SW480 (cell line): ENCODE data around the gene ABHD8.

Experiments used
- DNase-seq: peaks from one replicate; pipeline ENCODE4 v3.0.0-alpha.2; 2016; ENCODE audit warnings: low spot score

Gene ABHD8

GRCh38 chr19:17321655-17322489, 18.6 kb upstream of the ABHD8 start:
- DNase-seq = no peak

GRCh38 chr19:17320435-17320834, 17.2 kb upstream of the ABHD8 start:
- DNase-seq = no peak

GRCh38 chr19:17319473-17320238, 16.4 kb upstream of the ABHD8 start:
- DNase-seq = no peak

- DNase-seq = no peak
Measured at GRCh38 chr19:17318966-17319365, 15.7 kb upstream of the ABHD8 start.

- DNase-seq = no peak
Measured at GRCh38 chr19:17314007-17314593, 10.9 kb upstream of the ABHD8 start.

- no peak for DNase-seq
Measured at GRCh38 chr19:17312189-17313113, 9.2 kb upstream of the ABHD8 start.

GRCh38 chr19:17311455-17312188, 8.4 kb upstream of the ABHD8 start:
- no peak for DNase-seq

GRCh38 chr19:17309965-17310461, 6.8 kb upstream of the ABHD8 start:
- DNase-seq = no peak

GRCh38 chr19:17309198-17309964, 6.2 kb upstream of the ABHD8 start, which contains the start of gene DDA1:
Gene DDA1, plus strand, starts transcription at chr19:17309563. Its CDS starts 92 bp downstream, at chr19:17309655.
- DNase-seq = peak; percentile 100

- no peak for DNase-seq
Measured at GRCh38 chr19:17307876-17308377, 4.7 kb upstream of the ABHD8 start.

- no peak for DNase-seq
Measured at GRCh38 chr19:17306285-17306714, 3.1 kb upstream of the ABHD8 start.

- DNase-seq = peak; percentile 100
Measured at GRCh38 chr19:17305517-17306284, 2.5 kb upstream of the ABHD8 start, which contains the start of gene MRPL34. Gene MRPL34, plus strand, starts transcription at chr19:17305872. Its CDS starts 21 bp downstream, at chr19:17305893.

GRCh38 chr19:17305216-17305516, 1.9 kb upstream of the ABHD8 start:
- no peak for DNase-seq

- DNase-seq = no peak
Measured at GRCh38 chr19:17304386-17305215, 1.4 kb upstream of the ABHD8 start.

GRCh38 chr19:17303940-17304267, 679 bp upstream of the ABHD8 start:
- DNase-seq = no peak

GRCh38 chr19:17302391-17303166, 646 bp downstream of the ABHD8 start:
- DNase-seq = no peak

GRCh38 chr19:17300992-17301619, 2.1 kb downstream of the ABHD8 start:
- no peak for DNase-seq
